DMS 273 (cell line): ENCODE data around the gene ADGRG6.
"Not testable (repeated sequence)": the region's sequence is repeated elsewhere in the genome, so short reads cannot be mapped to it uniquely, and the experiment has no call there.

Source experiments
- DNase-seq: peaks from one replicate; lab custom pipeline; 2025; ENCODE audit not compliant: unreplicated experiment; lab: John Stamatoyannopoulos, UW

The ADGRG6 gene

GRCh38 chr6:142440600-142441293 lies 138.9 kb downstream of the ADGRG6 start:
- DNase-seq = no peak

GRCh38 chr6:142441716-142442115 lies 139.9 kb downstream of the ADGRG6 start:
- no peak for DNase-seq

DNA sequence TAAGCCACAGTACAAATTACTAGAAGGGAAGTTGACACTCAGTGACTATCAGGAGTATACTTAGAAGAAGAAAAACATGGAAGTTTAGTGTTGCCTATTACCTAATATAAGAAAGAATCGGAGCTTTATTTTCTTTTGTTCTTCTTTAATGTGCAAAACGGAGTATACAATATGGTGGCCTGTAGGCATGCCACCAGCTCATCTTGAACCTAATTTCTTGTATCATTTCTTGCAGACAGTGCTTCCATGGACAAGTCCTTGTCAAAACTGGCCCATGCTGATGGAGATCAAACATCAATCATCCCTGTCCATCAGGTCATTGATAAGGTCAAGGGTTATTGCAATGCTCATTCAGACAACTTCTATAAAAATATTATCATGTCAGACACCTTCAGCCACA lies 141.3 kb downstream of the ADGRG6 start:
- no peak for DNase-seq

- DNase-seq = no peak
These were observed 141.7 kb downstream of the ADGRG6 start for GRCh38 chr6:142443532-142443931.

DNA sequence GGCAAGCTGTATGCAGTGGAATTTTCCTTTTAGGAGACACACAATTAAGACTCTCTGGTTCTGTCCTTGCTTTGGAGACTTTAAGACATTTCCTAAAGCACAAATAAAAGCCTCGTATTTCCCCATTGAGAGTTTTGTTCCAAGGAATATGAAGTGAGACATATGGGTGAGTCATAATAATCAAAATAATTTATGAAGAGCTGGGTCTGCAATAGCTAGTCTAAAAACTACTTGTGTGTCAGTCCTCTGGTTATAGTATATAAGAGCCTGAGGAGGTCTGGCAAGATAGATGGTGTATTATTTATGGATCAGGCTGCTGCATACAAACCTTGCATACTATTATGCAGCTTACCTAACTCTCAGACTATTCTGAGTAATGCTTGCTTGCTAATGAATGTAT lies 142.6 kb downstream of the ADGRG6 start:
- DNase-seq = no peak

DNA sequence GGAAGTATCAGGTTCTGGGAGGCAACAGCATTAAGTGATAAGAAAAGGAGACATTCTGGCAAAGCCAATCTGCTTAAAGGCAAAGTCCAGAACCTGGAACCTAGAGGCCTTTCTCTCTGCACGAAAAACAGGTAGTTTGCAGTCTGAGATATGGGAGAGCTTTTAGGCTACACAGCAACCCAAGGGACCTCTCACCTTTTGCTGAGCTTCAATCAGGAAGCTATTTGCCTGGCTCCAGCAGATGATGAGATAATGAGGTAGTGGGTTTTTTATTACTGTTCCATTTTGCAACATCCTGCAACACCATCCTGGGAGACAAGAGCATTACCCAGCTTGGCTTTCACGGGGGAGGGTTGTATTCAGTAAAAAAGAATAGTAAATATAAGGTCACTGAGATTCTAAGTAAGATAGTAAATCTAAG lies 143.1 kb downstream of the ADGRG6 start:
- DNase-seq = no peak

GRCh38 chr6:142446168-142446567 lies 144.4 kb downstream of the ADGRG6 start:
- no peak for DNase-seq

DNA sequence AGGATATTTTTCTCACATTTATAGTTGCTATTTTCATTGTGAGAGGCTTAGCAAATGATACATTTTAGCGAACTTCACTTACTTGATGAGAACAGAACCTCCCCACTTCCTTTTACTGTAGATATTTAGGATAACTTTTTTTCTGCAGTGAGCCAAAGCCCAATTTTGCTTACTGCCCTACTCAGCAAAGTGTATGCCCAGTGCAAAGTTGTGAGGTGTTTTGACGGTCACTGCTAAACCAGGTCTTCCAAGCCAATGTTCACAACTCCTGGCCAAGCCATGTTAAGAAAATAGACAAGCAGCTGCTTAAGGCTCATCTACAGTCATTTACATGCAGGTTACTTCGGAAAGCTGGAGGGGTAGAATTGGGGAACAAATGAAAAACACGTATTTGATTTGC lies 144.8 kb downstream of the ADGRG6 start:
- no peak for DNase-seq

DNA sequence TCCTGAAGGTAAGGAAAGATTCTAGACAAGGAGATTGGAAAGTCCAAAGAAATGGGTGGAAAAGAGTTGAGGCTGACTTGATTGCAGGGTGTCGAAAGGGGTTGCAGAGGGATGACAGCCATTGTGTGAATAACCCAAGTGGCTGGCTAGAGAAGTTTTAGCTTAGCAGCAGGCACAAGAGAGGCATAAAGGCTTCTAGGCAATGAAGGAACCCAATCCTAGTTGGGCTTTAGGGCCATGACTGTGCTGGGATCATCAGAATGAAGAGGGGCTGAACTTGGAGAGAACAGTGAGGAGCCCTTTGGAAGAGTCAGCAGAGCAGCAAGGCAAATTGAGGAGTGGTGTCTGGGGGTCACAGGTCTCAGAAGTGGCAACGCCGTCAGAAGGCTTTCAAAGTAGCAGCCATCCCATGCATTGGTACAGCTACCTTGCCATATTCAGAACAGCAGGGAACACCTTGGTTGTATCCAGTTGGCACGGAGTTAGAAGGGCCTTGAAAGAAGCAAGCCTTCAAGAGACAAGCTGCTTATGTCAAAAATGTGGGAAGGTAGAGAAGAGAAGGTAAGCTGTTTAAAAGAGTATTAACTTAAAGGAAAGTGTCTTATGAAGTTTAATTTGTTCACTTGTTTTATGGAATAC lies 146.4 kb downstream of the ADGRG6 start:
- no peak for DNase-seq

DNA sequence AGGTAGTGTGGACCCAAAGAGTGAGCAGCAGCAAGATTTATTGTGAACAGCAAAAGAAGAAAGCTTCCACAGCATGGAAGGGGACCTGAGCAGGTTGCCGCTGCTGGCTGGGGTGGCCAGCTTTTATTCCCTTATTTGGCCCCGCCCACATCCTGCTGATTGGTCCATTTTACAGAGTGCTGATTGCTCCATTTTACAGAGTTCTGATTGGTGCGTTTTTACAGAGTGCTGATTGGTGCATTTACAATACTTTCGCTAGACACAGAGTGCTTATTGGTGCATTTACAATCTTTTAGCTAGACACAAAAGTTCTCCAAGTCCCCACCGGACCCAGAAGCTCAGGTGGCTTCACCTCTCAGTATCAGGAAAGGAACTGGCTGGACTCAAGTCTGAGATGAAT lies 149.0 kb downstream of the ADGRG6 start:
- not testable (repeated sequence) for DNase-seq

- DNase-seq = no peak
These were observed 151.2 kb downstream of the ADGRG6 start for GRCh38 chr6:142452993-142453392.

DNA sequence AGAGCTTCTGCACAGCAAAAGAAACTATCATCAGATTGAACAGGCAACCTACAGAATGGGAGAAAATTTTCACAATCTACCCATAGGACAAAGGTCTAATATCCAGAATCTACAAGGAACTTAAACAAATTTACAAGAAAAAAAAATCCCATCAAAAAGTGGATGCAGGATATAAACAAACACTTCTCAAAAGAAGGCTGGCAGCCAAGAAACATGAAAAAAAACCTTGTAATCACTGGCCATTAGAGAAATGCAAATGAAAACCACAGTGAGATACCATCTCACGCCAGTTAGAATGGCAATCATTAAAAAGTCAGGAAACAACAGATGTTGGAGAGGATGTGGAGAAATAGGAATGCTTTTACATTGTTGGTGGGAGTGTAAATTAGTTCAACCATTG lies 152.4 kb downstream of the ADGRG6 start:
- DNase-seq = not testable (repeated sequence)

- DNase-seq = not testable (repeated sequence)
These were observed 153.0 kb downstream of the ADGRG6 start for GRCh38 chr6:142454848-142455247.

DNA sequence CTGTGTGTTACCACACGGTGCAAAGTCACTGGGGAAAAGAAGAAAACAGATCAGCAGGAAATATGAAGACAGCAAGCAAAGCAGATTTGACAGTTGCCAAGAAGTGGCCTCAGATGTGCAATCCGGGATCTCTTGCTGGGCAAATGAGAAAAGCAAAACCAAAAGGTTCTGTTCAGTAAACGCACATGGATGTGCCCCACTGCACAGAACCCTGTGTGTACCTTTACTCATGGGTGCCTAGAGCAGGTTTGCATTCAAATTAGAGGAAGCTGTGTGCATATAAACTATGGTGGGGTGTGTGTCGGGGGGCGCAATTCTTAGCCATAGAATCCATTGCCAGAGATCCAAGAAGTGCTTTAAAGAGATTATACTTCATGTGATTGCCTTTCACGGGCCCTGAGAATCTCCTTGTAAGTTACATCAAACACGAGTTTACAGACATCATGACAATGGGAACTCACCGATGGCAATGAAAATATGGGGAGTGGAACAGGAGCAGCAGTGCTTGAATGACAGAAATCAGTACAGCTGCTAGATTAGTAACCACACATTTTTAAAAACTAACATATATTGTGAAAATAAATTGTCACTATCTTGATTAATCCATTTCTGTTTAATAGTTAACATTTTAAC lies 154.3 kb downstream of the ADGRG6 start:
- no peak for DNase-seq

DNA sequence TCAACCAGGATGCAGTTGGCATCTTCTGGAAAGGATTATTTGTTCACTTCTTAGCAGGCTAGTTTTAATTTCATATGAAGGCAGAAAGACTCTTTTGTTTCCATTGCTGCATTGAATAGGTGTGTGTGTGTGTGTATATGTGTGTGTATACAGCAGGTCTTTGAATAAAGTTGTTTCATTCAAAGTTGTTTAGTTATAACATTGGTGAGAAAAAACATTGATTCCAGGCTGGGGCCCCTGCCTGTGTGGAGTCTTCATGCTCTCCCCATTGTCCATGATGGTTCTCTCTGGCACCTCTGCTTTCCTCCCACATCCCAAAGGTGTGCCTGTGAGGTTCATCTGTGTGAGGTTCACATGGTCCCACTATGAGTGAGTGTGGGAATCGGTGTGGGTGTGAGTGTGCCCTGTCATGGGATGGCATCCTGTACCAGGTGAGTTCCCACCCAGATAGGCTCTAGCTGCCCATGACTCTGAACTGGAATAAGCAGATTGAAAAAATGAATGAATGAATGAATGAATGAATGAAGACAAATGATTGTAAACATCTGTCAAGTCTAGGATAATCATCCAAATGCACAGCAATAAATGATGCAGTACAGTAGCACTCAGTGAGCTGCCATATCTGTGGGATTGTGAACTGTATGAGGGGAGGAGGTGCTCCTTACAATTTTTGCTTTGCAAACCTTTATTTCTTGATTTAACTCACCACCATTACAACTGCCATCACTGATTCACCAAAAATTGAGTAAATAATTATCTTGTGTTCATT lies 156.0 kb downstream of the ADGRG6 start:
- no peak for DNase-seq

DNA sequence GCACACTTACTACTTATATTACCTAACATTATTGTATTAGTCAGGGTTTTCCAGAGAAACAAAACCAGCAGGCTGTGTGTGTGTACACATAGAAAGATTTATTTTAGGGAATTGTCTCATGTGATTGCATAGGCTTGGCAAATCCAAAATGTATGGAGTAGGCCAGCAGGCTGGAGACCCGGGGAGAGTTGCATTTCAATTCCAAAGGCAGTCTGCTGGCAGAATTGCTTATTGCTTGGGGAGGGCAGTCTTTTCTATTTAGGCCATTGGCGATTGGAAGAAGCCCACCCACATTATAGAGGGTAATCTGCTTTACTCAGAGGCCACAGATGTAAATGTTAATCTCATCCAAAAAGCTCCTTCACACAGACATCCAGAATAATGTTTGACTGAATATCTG lies 157.0 kb downstream of the ADGRG6 start:
- DNase-seq = no peak

DNA sequence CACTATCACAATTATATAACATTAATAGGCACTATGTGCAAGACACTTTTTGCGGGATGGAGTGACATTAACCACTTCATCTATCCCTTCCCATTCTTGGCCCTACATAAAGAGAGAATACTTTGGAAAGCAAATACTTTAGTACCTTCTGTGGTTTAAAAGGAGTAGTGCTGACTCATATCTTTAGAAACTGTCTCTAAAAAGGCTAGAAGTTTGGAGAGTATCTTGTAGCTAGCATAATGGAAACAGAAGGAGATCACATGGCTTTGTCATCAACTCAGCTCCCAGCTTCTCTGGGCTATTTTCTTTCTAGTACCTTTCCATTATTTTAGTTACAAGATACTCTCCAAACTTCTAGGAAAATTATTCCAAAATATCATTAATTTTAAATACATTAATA lies 157.5 kb downstream of the ADGRG6 start:
- no peak for DNase-seq

DNA sequence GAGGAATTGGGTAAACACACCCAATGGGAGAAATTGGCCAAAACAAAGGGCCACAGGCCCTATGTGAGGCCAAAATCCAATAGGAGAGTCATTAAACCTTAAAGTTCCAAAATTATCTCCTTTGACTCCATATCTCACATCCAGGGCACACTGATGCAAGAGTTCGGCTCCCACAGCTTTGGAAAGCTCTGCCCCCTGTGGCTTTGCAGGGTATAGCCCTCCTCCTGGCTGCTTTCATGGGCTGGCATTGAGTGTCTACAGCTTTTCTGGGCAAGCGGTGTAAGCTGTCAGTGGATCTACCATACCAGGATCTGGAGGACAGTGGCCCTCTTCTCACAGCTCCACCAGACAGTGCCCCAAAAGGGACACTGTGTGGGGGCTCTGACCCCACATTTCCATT lies 160.5 kb downstream of the ADGRG6 start:
- peak; percentile 9 for DNase-seq

- DNase-seq = no peak
These were observed 162.2 kb downstream of the ADGRG6 start for GRCh38 chr6:142463988-142464387.

DNA sequence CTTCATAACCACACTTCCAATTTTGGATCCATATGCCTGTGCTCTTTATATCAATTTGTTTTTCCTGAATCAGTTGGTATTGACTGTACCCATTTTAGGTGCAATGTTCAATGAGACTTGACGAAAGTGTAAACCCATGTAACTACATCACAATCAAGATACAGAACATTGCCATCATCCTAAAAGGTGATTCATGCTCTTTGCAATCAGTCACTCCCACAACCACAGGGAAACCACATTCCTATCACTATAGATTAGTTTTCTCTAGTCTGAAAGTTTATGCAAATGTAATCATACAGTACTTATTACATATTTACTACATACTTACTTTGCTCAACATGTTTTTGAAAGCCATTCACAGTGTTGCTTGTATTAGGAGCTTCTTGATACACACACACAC lies 167.4 kb downstream of the ADGRG6 start:
- no peak for DNase-seq

DNA sequence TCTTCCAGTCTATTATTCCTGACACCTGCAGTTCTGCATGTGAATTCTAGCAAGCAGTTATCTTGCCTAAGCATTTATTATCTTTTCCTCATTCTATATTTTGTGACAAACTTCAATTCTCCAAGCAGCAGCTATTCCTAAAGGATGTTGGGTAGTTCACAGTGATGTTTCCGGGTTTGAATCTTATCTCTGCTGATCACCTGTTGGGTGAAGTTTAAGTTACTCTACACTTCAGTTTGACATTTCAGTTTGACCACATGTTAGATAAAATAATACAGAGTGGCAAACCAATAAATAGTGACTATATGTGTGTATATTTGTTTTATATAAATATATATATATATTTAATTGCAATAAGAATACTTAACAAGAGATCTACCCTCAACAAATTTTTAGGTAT lies 168.6 kb downstream of the ADGRG6 start:
- DNase-seq = no peak
